H9 (cell line): ENCODE results near the gene LAMP1. TPM values are rescaled to one million over a fixed set of nuclear protein-coding genes. Genes with fewer than 3 reads are reported as not detected.

Experiments
- DNase-seq: peaks from one replicate; pipeline ENCODE4 v3.0.0-alpha.2; 2017
- H2AFZ ChIP-seq: one replicate; pipeline ENCODE4 v1.6.1; 2013; ENCODE audit warnings: mild to moderate bottlenecking, low read length, control low read depth, moderate library complexity
- H2AK5ac ChIP-seq: 2 replicates; pipeline ENCODE4 v1.6.1; 2013; ENCODE audit warnings: low read length, control low read depth, mixed read lengths; ENCODE audit not compliant: insufficient read length
- H2BK120ac ChIP-seq: one replicate; pipeline ENCODE4 v1.6.1; 2013; ENCODE audit warnings: low read depth, mild to moderate bottlenecking, low read length, control low read depth, inconsistent platforms; ENCODE audit not compliant: poor library complexity, severe bottlenecking
- H2BK12ac ChIP-seq: 2 replicates; pipeline ENCODE4 v1.6.1; 2013; ENCODE audit warnings: low read length, control low read depth, mixed read lengths, low read depth; ENCODE audit not compliant: insufficient read length
- H2BK15ac ChIP-seq: 2 replicates; pipeline ENCODE4 v1.6.1; 2013; ENCODE audit warnings: low read depth, low read length, control low read depth
- H2BK20ac ChIP-seq: one replicate; pipeline ENCODE4 v1.6.1; 2013; ENCODE audit warnings: low read depth, mild to moderate bottlenecking, low read length, control low read depth, inconsistent platforms; ENCODE audit not compliant: poor library complexity, severe bottlenecking
- H2BK5ac ChIP-seq: 2 replicates; pipeline ENCODE4 v1.6.1; 2013; ENCODE audit warnings: low read length, control low read depth, mixed read lengths; ENCODE audit not compliant: insufficient read length
- H3K14ac ChIP-seq: 2 replicates; pipeline ENCODE4 v1.6.1; 2013; ENCODE audit warnings: low read length, control low read depth; ENCODE audit not compliant: insufficient read depth
- H3K18ac ChIP-seq: 2 replicates; pipeline ENCODE4 v1.6.1; 2013; ENCODE audit warnings: low read depth, mild to moderate bottlenecking, mixed read lengths, low read length, control low read depth; ENCODE audit not compliant: insufficient read length
- H3K23ac ChIP-seq: 2 replicates; pipeline ENCODE4 v1.6.1; 2013; ENCODE audit warnings: low read length, control low read depth, mixed read lengths, low read depth; ENCODE audit not compliant: insufficient read length
- H3K23me2 ChIP-seq: 2 replicates; pipeline ENCODE4 v1.6.1; 2013; ENCODE audit warnings: low read depth, mild to moderate bottlenecking, mixed read lengths, low read length, control low read depth; ENCODE audit not compliant: insufficient read length, poor library complexity, severe bottlenecking
- H3K27ac ChIP-seq: 2 replicates; pipeline ENCODE4 v1.5.1; 2013; ENCODE audit warnings: low read length, control low read depth, mixed read lengths, low read depth; ENCODE audit not compliant: insufficient read length
- H3K27me3 ChIP-seq: 2 replicates; pipeline ENCODE4 v1.6.1; 2013; ENCODE audit warnings: low read length, control low read depth, inconsistent platforms; ENCODE audit not compliant: insufficient read depth
- H3K4ac ChIP-seq: 2 replicates; pipeline ENCODE4 v1.6.1; 2013; ENCODE audit warnings: low read depth, mild to moderate bottlenecking, control low read depth, inconsistent platforms, low read length, moderate library complexity
- H3K4me1 ChIP-seq: 2 replicates; pipeline ENCODE4 v1.6.1; 2013; ENCODE audit warnings: low read length, control low read depth, inconsistent platforms; ENCODE audit not compliant: insufficient read depth
- H3K4me2 ChIP-seq: 2 replicates; pipeline ENCODE4 v1.6.1; 2013; ENCODE audit warnings: low read length, control low read depth, mixed read lengths; ENCODE audit not compliant: insufficient read length, insufficient read depth
- H3K56ac ChIP-seq: 2 replicates; pipeline ENCODE4 v1.6.1; 2013; ENCODE audit warnings: low read depth, mild to moderate bottlenecking, mixed read lengths, low read length, control low read depth; ENCODE audit not compliant: insufficient read length
- H3K79me1 ChIP-seq: 2 replicates; pipeline ENCODE4 v1.6.1; 2013; ENCODE audit warnings: low read depth, mild to moderate bottlenecking, moderate library complexity, low read length, control low read depth, inconsistent platforms; ENCODE audit not compliant: insufficient read depth, poor library complexity, severe bottlenecking
- H3K79me2 ChIP-seq: 2 replicates; pipeline ENCODE4 v1.6.1; 2013; ENCODE audit warnings: low read length, control low read depth, inconsistent platforms; ENCODE audit not compliant: insufficient read depth
- H3K9ac ChIP-seq: 2 replicates; pipeline ENCODE4 v1.6.1; 2013; ENCODE audit warnings: low read length, control low read depth, mixed read lengths; ENCODE audit not compliant: insufficient read length; ENCODE audit errors: extremely low read depth
- H3K9me3 ChIP-seq: one replicate; pipeline ENCODE4 v1.6.1; 2013; ENCODE audit warnings: low read depth, low read length, inconsistent platforms; ENCODE audit not compliant: control insufficient read depth
- H3T11ph ChIP-seq: one replicate; pipeline ENCODE4 v1.6.1; 2013; ENCODE audit warnings: mild to moderate bottlenecking, low read length, control low read depth, inconsistent platforms
- H4K20me1 ChIP-seq: one replicate; pipeline ENCODE4 v1.6.1; 2013; ENCODE audit not compliant: control insufficient read depth, insufficient read length, insufficient read depth
- H4K5ac ChIP-seq: 2 replicates; pipeline ENCODE4 v1.6.1; 2013; ENCODE audit warnings: low read depth, mild to moderate bottlenecking, mixed read lengths, low read length, control low read depth; ENCODE audit not compliant: insufficient read length
- H4K8ac ChIP-seq: replicated peaks from 2 replicates; pipeline ENCODE4 v1.6.1; 2013; ENCODE audit warnings: low read length, control low read depth, mixed read lengths, low read depth; ENCODE audit not compliant: insufficient read length
- H4K91ac ChIP-seq: 2 replicates; pipeline ENCODE4 v1.6.1; 2013; ENCODE audit warnings: low read depth, mild to moderate bottlenecking, moderate library complexity, mixed read lengths, low read length, control low read depth; ENCODE audit not compliant: insufficient read length
- H3K27ac Mint-ChIP-seq, 3 experiments: 2 replicates in 2 of 3; 3 replicates in 1 of 3; pipeline ENCODE4 v1.8.0; 2020 to 2021; ENCODE audit warnings: mixed read lengths in 3 of 3, mild to moderate bottlenecking in 1 of 3, moderate library complexity in 1 of 3
- H3K27me3 Mint-ChIP-seq: 2 replicates; pipeline ENCODE4 v1.8.0; 2021; ENCODE audit warnings: low read depth, mild to moderate bottlenecking, moderate library complexity, mixed read lengths
- H3K36me3 Mint-ChIP-seq, 3 experiments: 2 replicates in 2 of 3; 3 replicates in 1 of 3; pipeline ENCODE4 v1.8.0; 2020 to 2021; ENCODE audit warnings: low read depth in 3 of 3, mixed read lengths in 3 of 3; ENCODE audit not compliant: insufficient read depth in 1 of 3
- H3K4me1 Mint-ChIP-seq, 2 experiments: 2 replicates each; pipeline ENCODE4 v1.8.0; 2020; ENCODE audit warnings: mixed read lengths in 2 of 2
- H3K4me3 Mint-ChIP-seq, 2 experiments: 2 replicates in 1 of 2; 3 replicates in 1 of 2; pipeline ENCODE4 v1.8.0; 2020 to 2021; ENCODE audit warnings: mild to moderate bottlenecking in 2 of 2, mixed read lengths in 2 of 2, moderate library complexity in 1 of 2
- H3K9me3 Mint-ChIP-seq, 2 experiments: 2 replicates in 1 of 2; 3 replicates in 1 of 2; pipeline ENCODE4 v1.8.0; 2020; ENCODE audit warnings: mild to moderate bottlenecking in 2 of 2, mixed read lengths in 2 of 2, moderate library complexity in 1 of 2
- WGBS: extraction: QIAGEN DNeasy Blood & Tissue Kit; methylation state at CpG from one replicate; pipeline ENCODE4 v1.1.7; 2013; ENCODE audit warnings: missing lambda C conversion rate, low lambda C conversion rate, mixed read lengths; ENCODE audit not compliant: insufficient read length; ENCODE audit errors: extremely low coverage; 5-methylcytosine and 5-hydroxymethylcytosine counted together
- total RNA-seq: library from RNA; stranded (reverse); gene quantifications from 2 replicates; pipeline ENCODE4 v1.2.1, GENCODE V29; 2021
- TF ChIP-seq, protein P1 (sequence below): fragments of 200-600 bp; sonication (generic); conservative IDR thresholded peaks from 3 replicates; pipeline ENCODE4 v1.8.0; 2021; ENCODE audit warnings: antibody characterized with exemption, mild to moderate bottlenecking

Gene LAMP1
- total RNA-seq, 1 experiment from 2014 or later = 131 TPM

DNA sequence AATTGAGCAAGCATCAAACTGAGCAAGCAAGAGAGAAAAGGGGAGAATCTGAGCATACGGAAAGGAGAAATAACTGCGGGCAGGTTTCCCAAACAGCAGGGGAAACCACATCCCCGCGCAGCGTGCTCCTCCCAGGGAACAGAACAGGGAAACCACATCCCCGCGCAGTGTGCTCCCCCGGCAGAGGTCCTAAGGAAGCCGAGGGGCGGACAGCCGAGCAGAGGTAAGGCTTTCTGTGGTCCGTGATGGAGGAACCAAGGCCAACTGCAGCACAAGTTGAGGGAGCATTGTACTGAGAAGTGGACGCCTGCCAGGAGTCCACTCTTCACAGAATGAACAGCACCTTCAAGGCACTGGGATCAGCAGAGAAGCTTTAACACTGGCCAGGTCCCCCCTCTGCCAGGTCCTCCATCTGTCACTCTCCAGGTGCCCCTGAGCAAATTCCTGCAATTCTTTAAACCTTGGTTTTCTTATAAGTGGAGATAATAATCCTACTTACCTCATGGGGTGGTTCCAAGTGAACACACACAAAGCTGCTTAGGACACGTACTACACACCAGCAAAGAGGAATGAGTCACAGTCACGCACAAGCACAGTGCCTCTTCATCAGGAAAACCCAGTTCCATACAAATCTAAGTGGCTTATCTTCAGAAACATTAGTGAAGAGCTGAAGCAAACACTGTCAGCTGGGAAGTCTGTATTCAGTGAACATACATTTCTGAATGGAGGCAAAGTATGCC lies 23.0 kb upstream of the LAMP1 start:
- Histone ChIP-seq H3K9ac (no peak overlapping the region), H3K4me1 (no peaks in the 10 kb centered on the region), H3K23me2 (no peaks in the 10 kb centered on the region), H4K91ac (no peak overlapping the region), H3K18ac (no peak overlapping the region), H3K27ac (no peak overlapping the region), H3K27me3 (no peaks in the 10 kb centered on the region), H3T11ph (no peak overlapping the region), H3K14ac (no peak overlapping the region), H4K8ac (no peak overlapping the region), H3K79me1 (no peaks in the 10 kb centered on the region), H2BK12ac (no peak overlapping the region), H4K5ac (no peak overlapping the region), H2BK15ac (no peak overlapping the region), H2BK5ac (no peak overlapping the region), H2BK20ac (no peak overlapping the region), H2AFZ (no peak overlapping the region), H2AK5ac (no peak overlapping the region), H2BK120ac (no peak overlapping the region), H3K23ac (no peak overlapping the region), H3K56ac (no peak overlapping the region), H3K79me2 (no peaks in the 10 kb centered on the region), H3K9me3 (no peaks in the 10 kb centered on the region), H3K4ac (no peak overlapping the region), H3K4me2 (no peak overlapping the region), H4K20me1 (no peaks in the 10 kb centered on the region)
- H3K27ac Mint-ChIP-seq = peak overlapping the region in 2 of 3 experiments; percentile 79 to 85; a peak in 3 of 7 replicates
- peaks cover 0 to 13% (median 4%) of the 10 kb centered on the region in 3 experiments; a peak in 3 of 7 replicates for H3K36me3 Mint-ChIP-seq
- no peak for DNase-seq
- no peak overlapping the region for H3K4me3 Mint-ChIP-seq
- TF ChIP-seq, protein P1, sequence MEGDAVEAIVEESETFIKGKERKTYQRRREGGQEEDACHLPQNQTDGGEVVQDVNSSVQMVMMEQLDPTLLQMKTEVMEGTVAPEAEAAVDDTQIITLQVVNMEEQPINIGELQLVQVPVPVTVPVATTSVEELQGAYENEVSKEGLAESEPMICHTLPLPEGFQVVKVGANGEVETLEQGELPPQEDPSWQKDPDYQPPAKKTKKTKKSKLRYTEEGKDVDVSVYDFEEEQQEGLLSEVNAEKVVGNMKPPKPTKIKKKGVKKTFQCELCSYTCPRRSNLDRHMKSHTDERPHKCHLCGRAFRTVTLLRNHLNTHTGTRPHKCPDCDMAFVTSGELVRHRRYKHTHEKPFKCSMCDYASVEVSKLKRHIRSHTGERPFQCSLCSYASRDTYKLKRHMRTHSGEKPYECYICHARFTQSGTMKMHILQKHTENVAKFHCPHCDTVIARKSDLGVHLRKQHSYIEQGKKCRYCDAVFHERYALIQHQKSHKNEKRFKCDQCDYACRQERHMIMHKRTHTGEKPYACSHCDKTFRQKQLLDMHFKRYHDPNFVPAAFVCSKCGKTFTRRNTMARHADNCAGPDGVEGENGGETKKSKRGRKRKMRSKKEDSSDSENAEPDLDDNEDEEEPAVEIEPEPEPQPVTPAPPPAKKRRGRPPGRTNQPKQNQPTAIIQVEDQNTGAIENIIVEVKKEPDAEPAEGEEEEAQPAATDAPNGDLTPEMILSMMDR = no peak
- H3K9me3 Mint-ChIP-seq = peaks cover 5% of the 10 kb centered on the region in 2 experiments
- peaks cover 0 to 8% of the 10 kb centered on the region in 2 experiments; a peak in 1 of 4 replicates for H3K4me1 Mint-ChIP-seq
- no CpG with 5 or more reads among the region's 15 CpGs for WGBS
- no peaks in the 10 kb centered on the region for H3K27me3 Mint-ChIP-seq
